ENCODE data around the gene ZNF224. TPM values are rescaled to one million over a fixed set of nuclear protein-coding genes. Genes with fewer than 3 reads are reported as not detected.
A peak's percentile ranks its signal among the peaks of the same experiment; 100 is the strongest.

Gene ZNF224
- total and polyA plus RNA-seq, 2 of the 13 experiments (the other 11 are each of a cell fraction or from before 2014, with no cell fraction given): 13.0 to 16.1 TPM

DNA sequence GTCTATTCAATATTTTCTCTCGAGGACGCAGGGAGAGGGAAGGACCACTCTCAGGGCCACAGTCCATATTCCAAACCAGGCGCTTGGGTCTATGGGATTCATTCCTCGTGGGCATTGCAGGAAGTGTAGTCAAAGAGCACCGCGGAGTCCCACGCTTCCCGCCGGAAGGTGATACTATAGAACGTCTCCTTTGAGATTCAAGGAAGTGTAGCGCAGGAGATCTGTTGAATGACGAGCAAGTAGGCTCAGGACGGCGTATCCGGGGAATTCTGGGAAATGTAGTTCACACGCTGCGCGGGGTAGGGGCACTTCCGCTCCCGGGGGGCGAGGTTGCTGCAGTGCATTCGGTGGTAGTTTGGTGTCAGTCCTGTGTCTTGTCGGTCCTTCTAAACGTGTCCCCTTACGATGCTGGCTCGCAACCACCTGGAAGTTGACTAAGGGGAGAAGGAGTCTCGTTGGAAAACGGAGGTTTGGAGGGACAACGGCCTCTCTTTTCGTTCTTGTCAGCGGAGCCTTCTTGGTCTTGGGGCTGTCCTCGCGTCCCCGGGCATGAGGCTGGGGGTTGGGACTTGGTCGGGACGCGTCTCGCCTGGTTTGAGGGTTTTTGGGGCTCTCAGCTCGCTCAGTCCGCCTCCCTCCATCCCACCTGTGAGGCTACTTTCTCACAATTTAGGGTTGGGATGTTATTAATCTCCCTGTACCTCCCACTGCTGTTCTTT is 22.2 kb upstream of the ZNF224 start, which contains the start of gene ZNF284 (continued):
- TF ChIP-seq, protein P1, sequence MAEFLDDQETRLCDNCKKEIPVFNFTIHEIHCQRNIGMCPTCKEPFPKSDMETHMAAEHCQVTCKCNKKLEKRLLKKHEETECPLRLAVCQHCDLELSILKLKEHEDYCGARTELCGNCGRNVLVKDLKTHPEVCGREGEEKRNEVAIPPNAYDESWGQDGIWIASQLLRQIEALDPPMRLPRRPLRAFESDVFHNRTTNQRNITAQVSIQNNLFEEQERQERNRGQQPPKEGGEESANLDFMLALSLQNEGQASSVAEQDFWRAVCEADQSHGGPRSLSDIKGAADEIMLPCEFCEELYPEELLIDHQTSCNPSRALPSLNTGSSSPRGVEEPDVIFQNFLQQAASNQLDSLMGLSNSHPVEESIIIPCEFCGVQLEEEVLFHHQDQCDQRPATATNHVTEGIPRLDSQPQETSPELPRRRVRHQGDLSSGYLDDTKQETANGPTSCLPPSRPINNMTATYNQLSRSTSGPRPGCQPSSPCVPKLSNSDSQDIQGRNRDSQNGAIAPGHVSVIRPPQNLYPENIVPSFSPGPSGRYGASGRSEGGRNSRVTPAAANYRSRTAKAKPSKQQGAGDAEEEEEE (CRISPR knock-in tag; IDR thresholded peaks at IDR 0.05; ENCODE audit: borderline replicate concordance): no peak
- TF ChIP-seq HNRNPH1 (optimal IDR thresholded peaks at IDR 0.05; ENCODE audit: low read depth, low read length) (no peak), PLRG1 (conservative IDR thresholded peaks at IDR 0.05) (no peak), ZNF468 (CRISPR knock-in tag; IDR thresholded peaks at IDR 0.05) (no peak), ZNF652 (CRISPR knock-in tag; IDR thresholded peaks at IDR 0.05; ENCODE audit: borderline replicate concordance, low read depth) (peak; percentile 32; the same call in 1 of the 2 replicates), GZF1 (CRISPR knock-in tag; IDR thresholded peaks at IDR 0.05) (no peak), CBFB (CRISPR knock-in tag; IDR thresholded peaks at IDR 0.05) (0 out of 2 replicates have a peak, but pooled peaks have one; percentile 23), PHF5A (CRISPR knock-in tag; IDR thresholded peaks at IDR 0.05; ENCODE audit: low read depth, unreplicated experiment) (peak; percentile 68), ZNF777 (CRISPR knock-in tag; IDR thresholded peaks at IDR 0.05) (no peak), RCOR2 (CRISPR knock-in tag; IDR thresholded peaks at IDR 0.05) (no peak), SNAPC2 (CRISPR knock-in tag; IDR thresholded peaks at IDR 0.05) (no peak), ZMYM3 (CRISPR knock-in tag; IDR thresholded peaks at IDR 0.05) (no peak), KLF9 (CRISPR knock-in tag; IDR thresholded peaks at IDR 0.05; ENCODE audit: low read depth) (0 out of 2 replicates have a peak, but pooled peaks have one; percentile 28), STAT5B (CRISPR knock-in tag; IDR thresholded peaks at IDR 0.05) (no peak), ZNF205 (CRISPR knock-in tag; IDR thresholded peaks at IDR 0.05) (no peak), RNF2 (conservative IDR thresholded peaks at IDR 0.05; ENCODE audit: low read depth) (0 out of 2 replicates have a peak, but pooled peaks have one; percentile 27), ZNF780A (CRISPR knock-in tag; IDR thresholded peaks at IDR 0.05) (no peak)
- TF ChIP-seq, protein P2, sequence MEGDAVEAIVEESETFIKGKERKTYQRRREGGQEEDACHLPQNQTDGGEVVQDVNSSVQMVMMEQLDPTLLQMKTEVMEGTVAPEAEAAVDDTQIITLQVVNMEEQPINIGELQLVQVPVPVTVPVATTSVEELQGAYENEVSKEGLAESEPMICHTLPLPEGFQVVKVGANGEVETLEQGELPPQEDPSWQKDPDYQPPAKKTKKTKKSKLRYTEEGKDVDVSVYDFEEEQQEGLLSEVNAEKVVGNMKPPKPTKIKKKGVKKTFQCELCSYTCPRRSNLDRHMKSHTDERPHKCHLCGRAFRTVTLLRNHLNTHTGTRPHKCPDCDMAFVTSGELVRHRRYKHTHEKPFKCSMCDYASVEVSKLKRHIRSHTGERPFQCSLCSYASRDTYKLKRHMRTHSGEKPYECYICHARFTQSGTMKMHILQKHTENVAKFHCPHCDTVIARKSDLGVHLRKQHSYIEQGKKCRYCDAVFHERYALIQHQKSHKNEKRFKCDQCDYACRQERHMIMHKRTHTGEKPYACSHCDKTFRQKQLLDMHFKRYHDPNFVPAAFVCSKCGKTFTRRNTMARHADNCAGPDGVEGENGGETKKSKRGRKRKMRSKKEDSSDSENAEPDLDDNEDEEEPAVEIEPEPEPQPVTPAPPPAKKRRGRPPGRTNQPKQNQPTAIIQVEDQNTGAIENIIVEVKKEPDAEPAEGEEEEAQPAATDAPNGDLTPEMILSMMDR (CRISPR knock-in tag; IDR thresholded peaks at IDR 0.05): no peak
- TF ChIP-seq, protein P3, sequence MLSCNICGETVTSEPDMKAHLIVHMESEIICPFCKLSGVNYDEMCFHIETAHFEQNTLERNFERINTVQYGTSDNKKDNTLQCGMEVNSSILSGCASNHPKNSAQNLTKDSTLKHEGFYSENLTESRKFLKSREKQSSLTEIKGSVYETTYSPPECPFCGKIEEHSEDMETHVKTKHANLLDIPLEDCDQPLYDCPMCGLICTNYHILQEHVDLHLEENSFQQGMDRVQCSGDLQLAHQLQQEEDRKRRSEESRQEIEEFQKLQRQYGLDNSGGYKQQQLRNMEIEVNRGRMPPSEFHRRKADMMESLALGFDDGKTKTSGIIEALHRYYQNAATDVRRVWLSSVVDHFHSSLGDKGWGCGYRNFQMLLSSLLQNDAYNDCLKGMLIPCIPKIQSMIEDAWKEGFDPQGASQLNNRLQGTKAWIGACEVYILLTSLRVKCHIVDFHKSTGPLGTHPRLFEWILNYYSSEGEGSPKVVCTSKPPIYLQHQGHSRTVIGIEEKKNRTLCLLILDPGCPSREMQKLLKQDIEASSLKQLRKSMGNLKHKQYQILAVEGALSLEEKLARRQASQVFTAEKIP (CRISPR knock-in tag; IDR thresholded peaks at IDR 0.05; ENCODE audit: borderline replicate concordance): no peak
- TF ChIP-seq, protein P4, sequence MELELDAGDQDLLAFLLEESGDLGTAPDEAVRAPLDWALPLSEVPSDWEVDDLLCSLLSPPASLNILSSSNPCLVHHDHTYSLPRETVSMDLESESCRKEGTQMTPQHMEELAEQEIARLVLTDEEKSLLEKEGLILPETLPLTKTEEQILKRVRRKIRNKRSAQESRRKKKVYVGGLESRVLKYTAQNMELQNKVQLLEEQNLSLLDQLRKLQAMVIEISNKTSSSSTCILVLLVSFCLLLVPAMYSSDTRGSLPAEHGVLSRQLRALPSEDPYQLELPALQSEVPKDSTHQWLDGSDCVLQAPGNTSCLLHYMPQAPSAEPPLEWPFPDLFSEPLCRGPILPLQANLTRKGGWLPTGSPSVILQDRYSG (CRISPR knock-in tag; IDR thresholded peaks at IDR 0.05): no peak
- TF ChIP-seq, protein P5, sequence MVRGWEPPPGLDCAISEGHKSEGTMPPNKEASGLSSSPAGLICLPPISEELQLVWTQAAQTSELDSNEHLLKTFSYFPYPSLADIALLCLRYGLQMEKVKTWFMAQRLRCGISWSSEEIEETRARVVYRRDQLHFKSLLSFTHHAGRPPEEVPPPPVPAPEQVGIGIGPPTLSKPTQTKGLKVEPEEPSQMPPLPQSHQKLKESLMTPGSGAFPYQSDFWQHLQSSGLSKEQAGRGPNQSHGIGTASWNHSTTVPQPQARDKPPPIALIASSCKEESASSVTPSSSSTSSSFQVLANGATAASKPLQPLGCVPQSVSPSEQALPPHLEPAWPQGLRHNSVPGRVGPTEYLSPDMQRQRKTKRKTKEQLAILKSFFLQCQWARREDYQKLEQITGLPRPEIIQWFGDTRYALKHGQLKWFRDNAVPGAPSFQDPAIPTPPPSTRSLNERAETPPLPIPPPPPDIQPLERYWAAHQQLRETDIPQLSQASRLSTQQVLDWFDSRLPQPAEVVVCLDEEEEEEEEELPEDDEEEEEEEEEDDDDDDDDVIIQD (CRISPR knock-in tag; IDR thresholded peaks at IDR 0.05; ENCODE audit: low read depth): no peak; the same call in 1 of the 2 replicates
- TF ChIP-seq, protein P6, sequence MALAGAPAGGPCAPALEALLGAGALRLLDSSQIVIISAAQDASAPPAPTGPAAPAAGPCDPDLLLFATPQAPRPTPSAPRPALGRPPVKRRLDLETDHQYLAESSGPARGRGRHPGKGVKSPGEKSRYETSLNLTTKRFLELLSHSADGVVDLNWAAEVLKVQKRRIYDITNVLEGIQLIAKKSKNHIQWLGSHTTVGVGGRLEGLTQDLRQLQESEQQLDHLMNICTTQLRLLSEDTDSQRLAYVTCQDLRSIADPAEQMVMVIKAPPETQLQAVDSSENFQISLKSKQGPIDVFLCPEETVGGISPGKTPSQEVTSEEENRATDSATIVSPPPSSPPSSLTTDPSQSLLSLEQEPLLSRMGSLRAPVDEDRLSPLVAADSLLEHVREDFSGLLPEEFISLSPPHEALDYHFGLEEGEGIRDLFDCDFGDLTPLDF (CRISPR knock-in tag; IDR thresholded peaks at IDR 0.05): peak; percentile 62; the same call in 1 of the 2 replicates

Measured in HepG2 (cell line).